ENCODE results near the gene SLC25A42. TPM values are rescaled to one million over a fixed set of nuclear protein-coding genes. Genes with fewer than 3 reads are reported as not detected.

SLC25A42 gene
- total RNA-seq, 1 experiment from 2014 or later: 3.5 TPM

DNA sequence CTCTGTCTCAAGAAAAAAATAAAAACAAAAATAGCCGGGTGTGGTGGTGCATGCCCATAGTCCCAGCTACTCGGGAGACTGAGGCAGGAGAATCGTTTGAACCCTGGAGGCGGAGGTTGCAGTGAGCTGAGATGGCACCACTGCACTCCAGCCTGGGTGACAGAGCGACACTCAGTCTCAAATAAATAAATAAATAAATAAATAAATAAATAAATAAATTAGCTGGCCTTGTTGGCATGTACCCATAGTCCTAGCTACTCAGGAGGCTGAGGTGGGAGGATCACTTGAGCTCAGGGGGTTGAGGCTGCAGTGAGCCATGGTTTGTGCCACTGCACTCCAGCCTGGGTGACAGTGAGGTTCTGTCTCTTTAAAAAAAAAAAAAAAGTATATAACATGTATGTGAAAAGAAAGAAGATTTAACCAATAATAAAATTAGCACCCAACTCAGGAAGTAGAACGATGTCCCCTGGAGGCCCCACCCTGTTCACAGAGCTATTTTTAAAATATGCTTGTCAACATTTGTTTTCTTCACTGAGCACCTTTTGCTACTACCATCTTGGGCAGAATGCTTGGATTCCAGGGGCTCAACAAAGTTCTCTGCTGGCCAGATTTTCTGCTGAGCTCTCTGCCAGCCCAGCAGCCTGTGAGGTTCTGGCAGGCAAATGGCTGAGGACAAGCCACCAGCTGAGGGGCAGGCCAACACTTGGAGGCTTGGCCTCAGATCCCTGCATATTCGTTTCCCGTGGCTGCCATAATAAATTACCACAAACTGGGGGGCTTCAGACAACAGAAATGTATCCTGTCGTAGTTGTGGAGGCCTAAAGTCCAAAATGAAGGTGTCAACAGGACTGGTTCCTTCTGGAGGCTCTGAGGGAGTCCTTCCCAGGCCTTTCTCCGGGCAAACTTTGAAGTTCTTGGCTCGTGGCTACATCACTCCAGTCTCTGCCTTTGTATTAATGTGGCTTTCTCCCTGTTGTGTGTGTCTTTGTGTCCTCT lies 5.2 kb downstream of the SLC25A42 start:
- peaks cover 37% of the 10 kb centered on the region for H3K4me1 ChIP-seq (ENCODE audit: insufficient read depth, low read length, poor library complexity, severe bottlenecking)
- POLR2A ChIA-PET (ENCODE audit: low non-redundant PET): no interaction called here
- BruUV-seq (replicated peaks): no TSS peak
- no peaks in the 10 kb centered on the region for H3K9me3 ChIP-seq (ENCODE audit: low read depth, low read length, poor library complexity, severe bottlenecking)
- no peaks in the 10 kb centered on the region for H3K27me3 ChIP-seq (replicated peaks; ENCODE audit: insufficient read depth, low read depth, low read length, poor library complexity)
- no peaks in the 10 kb centered on the region for H3K36me3 ChIP-seq (ENCODE audit: insufficient read depth, low read length, poor library complexity, severe bottlenecking)
- peak overlapping the region; percentile 8 for H3K27ac ChIP-seq (ENCODE audit: low read depth, low read length, poor library complexity, severe bottlenecking)
- TF ChIP-seq EZH2 (IDR thresholded peaks at IDR 0.05; ENCODE audit: borderline replicate concordance, low read depth, low read length, poor library complexity, severe bottlenecking): no peak
- TF ChIP-seq CTCF (conservative IDR thresholded peaks at IDR 0.05; ENCODE audit: low read depth, low read length): no peak
- no peak overlapping the region for H3K4me3 ChIP-seq (ENCODE audit: low read depth, low read length, poor library complexity, severe bottlenecking)
- CTCF ChIA-PET: no interaction called here
- intact Hi-C loops (cut with micrococcal nuclease; ENCODE audit: unreplicated experiment): no loop called here
- DNase-seq (ENCODE audit: low spot score): no peak

- no peaks in the 10 kb centered on the region for H3K9me3 ChIP-seq (ENCODE audit: low read depth, low read length, poor library complexity, severe bottlenecking)
- ChIA-PET POLR2A (ENCODE audit: low non-redundant PET) (no interaction called here), CTCF (no interaction called here)
- intact Hi-C loops (cut with micrococcal nuclease; ENCODE audit: unreplicated experiment): no loop called here
- H3K4me1 ChIP-seq (ENCODE audit: insufficient read depth, low read length, poor library complexity, severe bottlenecking): peaks cover 27% of the 10 kb centered on the region
- TF ChIP-seq CTCF (conservative IDR thresholded peaks at IDR 0.05; ENCODE audit: low read depth, low read length) (no peak), EZH2 (IDR thresholded peaks at IDR 0.05; ENCODE audit: borderline replicate concordance, low read depth, low read length, poor library complexity, severe bottlenecking) (no peak)
- DNase-seq (ENCODE audit: low spot score): no peak
- BruUV-seq (replicated peaks): no TSS peak
- H3K4me3 ChIP-seq (ENCODE audit: low read depth, low read length, poor library complexity, severe bottlenecking): no peak overlapping the region
- no peaks in the 10 kb centered on the region for H3K36me3 ChIP-seq (ENCODE audit: insufficient read depth, low read length, poor library complexity, severe bottlenecking)
- H3K27me3 ChIP-seq (replicated peaks; ENCODE audit: insufficient read depth, low read depth, low read length, poor library complexity): no peaks in the 10 kb centered on the region
- no peak overlapping the region for H3K27ac ChIP-seq (ENCODE audit: low read depth, low read length, poor library complexity, severe bottlenecking)
These were observed 8.1 kb downstream of the SLC25A42 start for GRCh38 chr19:19071897-19072296.

DNA sequence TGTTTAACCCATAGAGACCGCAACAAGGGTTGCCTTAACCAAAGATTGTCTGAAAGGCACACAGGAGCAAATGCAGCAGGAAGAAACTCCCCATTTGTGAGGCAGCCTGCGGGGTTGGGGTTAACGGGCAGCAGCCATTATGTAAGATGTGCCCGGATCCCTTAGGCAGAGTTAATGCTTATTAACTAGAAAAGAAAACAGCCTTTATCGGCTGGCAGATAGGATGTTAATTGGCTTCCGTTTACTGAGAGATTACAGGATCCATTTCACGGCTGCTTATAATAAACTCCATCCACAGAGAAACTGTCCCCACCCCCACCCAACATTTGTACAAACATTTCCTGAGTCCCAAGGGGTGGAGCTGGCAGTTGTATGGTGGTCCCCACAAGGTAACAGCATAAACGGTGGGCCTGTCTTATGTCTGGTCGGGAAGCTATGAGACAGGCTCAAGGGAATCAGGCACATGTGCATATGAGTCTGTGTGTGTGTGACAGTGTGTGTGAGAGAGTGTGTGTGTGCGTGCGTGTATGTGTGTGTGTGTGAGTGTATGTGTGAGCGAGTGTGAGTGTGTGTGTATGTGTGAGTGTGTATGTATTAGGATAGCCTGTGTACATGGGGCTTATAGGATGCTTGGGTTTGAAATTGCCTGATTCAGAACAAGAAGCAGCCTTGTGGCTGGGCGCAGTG lies 10.5 kb downstream of the SLC25A42 start:
- Histone ChIP-seq H3K4me1 (ENCODE audit: insufficient read depth, low read length, poor library complexity, severe bottlenecking) (peaks cover 20% of the 10 kb centered on the region), H3K9me3 (ENCODE audit: low read depth, low read length, poor library complexity, severe bottlenecking) (no peaks in the 10 kb centered on the region), H3K36me3 (ENCODE audit: insufficient read depth, low read length, poor library complexity, severe bottlenecking) (no peaks in the 10 kb centered on the region), H3K27me3 (replicated peaks; ENCODE audit: insufficient read depth, low read depth, low read length, poor library complexity) (no peaks in the 10 kb centered on the region), H3K27ac (ENCODE audit: low read depth, low read length, poor library complexity, severe bottlenecking) (no peak overlapping the region), H3K4me3 (ENCODE audit: low read depth, low read length, poor library complexity, severe bottlenecking) (no peak overlapping the region)
- TF ChIP-seq EZH2 (IDR thresholded peaks at IDR 0.05; ENCODE audit: borderline replicate concordance, low read depth, low read length, poor library complexity, severe bottlenecking) (no peak), CTCF (conservative IDR thresholded peaks at IDR 0.05; ENCODE audit: low read depth, low read length) (no peak)
- ChIA-PET POLR2A (ENCODE audit: low non-redundant PET) (no interaction called here), CTCF (interaction anchor here (0.5 kb wide), 1 partner anchor 686 kb away, joined by 3 read pairs; no protein-coding TSS in a partner anchor)
- intact Hi-C loops (cut with micrococcal nuclease; ENCODE audit: unreplicated experiment): no loop called here
- BruUV-seq (replicated peaks): no TSS peak
- DNase-seq (ENCODE audit: low spot score): peak; percentile 45

Data from A673 (cell line).